Astrocyte of the cerebellum (primary cell): ENCODE measurements around the gene NUPR1.

Source experiments
- DNase-seq: peaks from one replicate; pipeline ENCODE4 v3.0.0-alpha.2; 2011; ENCODE audit warnings: low read depth
- H3K4me3 ChIP-seq: 2 replicates; pipeline ENCODE4 v1.5.1; 2011; ENCODE audit warnings: mild to moderate bottlenecking, low read depth, low read length, moderate library complexity
- CTCF ChIP-seq: IDR thresholded peaks from 2 replicates; pipeline ENCODE4 v1.5.1; 2012; ENCODE audit warnings: low read length, low read depth, moderate library complexity, mild to moderate bottlenecking; ENCODE audit errors: missing control alignments
- in situ Hi-C: cut with HindIII; loops from 2 replicates; pipeline ENCODE4 v1.10.0; 2017; ENCODE audit warnings: low sequenced_read_pairs

NUPR1 gene

GRCh38 chr16:28563218-28563617, 24.4 kb upstream of the NUPR1 start:
- DNase-seq = no peak
- H3K4me3 ChIP-seq = no peak overlapping the region
- no peak for TF ChIP-seq CTCF
- in situ Hi-C loops = no loop called here

GRCh38 chr16:28562199-28562598, 23.4 kb upstream of the NUPR1 start:
- H3K4me3 ChIP-seq = no peak overlapping the region
- DNase-seq = no peak
- no peak for TF ChIP-seq CTCF
- in situ Hi-C loops = no loop called here

GRCh38 chr16:28561557-28562187, 22.9 kb upstream of the NUPR1 start:
- in situ Hi-C loops = no loop called here
- H3K4me3 ChIP-seq = no peak overlapping the region
- TF ChIP-seq CTCF = no peak
- no peak for DNase-seq

- in situ Hi-C loops = no loop called here
- H3K4me3 ChIP-seq = no peak overlapping the region
- DNase-seq = no peak
- no peak for TF ChIP-seq CTCF
Measured at GRCh38 chr16:28558456-28558855, 19.7 kb upstream of the NUPR1 start.

- TF ChIP-seq CTCF = no peak
- no peak overlapping the region for H3K4me3 ChIP-seq
- in situ Hi-C loops = no loop called here
- DNase-seq = no peak
Measured at GRCh38 chr16:28556914-28557320, 18.1 kb upstream of the NUPR1 start.

- in situ Hi-C loops = no loop called here
- no peak for TF ChIP-seq CTCF
- DNase-seq = no peak
- H3K4me3 ChIP-seq = no peak overlapping the region
Measured at GRCh38 chr16:28555561-28555960, 16.8 kb upstream of the NUPR1 start.
